Renal pelvis (tissue), 4 donors: ENCODE data around the gene IL1RAPL2. TPM values are rescaled to one million over a fixed set of nuclear protein-coding genes. Genes with fewer than 3 reads are reported as not detected.
"Not testable (repeated sequence)": the region's sequence is repeated elsewhere in the genome, so short reads cannot be mapped to it uniquely, and the experiment has no call there.

Experiments
- DNase-seq: peaks from one replicate; pipeline ENCODE4 v3.0.0-alpha.2; 2013
- polyA plus RNA-seq, 3 donors: library from polyadenylated mRNA; unstranded; fragments of 120-200 nt; gene quantifications; one replicate each; pipeline ENCODE4 v1.2.1, GENCODE V29; 2013; ENCODE audit not compliant: insufficient read length in 3 of 3

Gene IL1RAPL2
- polyA plus RNA-seq, 3 donors: 0.78 to 2.2 (median 1.5) TPM

DNA sequence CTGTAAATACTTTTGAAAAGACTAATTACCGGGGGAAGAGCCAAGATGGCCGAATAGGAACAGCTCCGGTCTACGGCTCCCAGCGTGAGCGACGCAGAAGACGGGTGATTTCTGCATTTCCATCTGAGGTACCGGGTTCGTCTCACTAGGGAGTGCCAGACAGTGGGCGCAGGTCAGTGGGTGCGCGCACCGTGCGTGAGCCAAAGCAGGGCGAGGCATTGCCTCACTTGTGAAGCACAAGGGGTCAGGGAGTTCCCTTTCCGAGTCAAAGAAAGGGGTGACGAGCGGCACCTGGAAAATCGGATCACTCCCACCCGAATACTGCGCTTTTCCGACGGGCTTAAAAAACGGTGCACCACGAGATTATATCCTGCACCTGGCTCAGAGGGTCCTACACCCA lies 1230.9 kb downstream of the IL1RAPL2 start:
- DNase-seq: not testable (repeated sequence)

DNA sequence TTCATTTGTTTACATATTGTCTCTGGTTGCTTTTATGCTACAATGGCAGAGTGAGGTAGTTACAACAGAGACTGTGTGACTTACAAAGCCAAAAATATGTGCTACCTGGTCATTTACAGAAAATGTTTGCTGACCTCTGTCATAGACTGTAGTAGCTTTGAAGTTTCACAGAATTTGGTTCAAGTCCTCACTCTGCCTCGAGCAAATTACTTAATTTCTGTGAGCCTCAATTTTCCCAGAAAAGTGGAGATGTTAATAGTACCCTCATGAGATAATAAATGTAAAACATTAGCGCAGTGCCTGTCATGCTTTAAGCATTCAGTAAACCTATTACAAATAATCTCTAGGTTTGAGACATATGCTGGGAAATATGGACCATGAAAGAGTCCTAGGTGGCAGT lies 1237.9 kb downstream of the IL1RAPL2 start:
- no peak for DNase-seq

DNA sequence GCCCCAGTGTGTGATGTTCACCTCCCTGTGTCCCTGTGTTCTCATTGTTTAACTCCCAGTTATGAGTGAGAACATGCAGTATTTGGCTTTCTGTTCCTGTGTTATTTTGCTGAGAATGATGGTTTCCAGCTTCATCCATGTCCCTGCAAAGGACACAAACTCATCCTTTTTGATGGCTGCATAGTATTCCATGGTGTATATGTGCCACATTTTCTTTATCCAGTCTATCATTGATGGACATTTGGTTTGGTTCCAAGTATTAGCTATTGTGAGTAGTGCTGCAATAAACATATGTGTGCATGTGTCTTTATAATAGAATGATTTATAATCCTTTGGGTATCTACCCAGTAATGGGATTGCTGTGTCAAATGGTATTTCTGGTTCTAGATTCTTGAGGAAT lies 1239.7 kb downstream of the IL1RAPL2 start:
- not testable (repeated sequence) for DNase-seq

DNA sequence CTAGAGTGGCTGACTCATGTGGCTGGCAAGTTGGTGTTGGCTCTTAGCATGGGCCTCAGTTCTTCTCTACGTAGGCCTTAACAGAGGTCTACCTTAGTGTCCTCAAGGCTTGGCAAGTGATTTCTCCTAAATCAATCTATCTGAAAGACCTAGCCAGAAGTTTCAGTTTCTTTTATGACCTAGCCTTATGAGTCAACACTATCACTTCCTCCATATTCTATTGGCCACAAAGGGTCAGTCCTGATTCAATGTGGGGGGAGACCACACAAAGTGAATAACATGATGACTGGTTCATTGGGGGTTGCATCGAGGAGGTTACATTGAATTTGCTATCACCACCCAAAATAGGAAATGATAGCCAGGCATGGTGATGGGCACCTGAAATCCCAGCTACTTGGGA lies 1250.5 kb downstream of the IL1RAPL2 start:
- no peak for DNase-seq
